ENCODE data around the gene SLC28A1. TPM values are rescaled to one million over a fixed set of nuclear protein-coding genes. Genes with fewer than 3 reads are reported as not detected.

SLC28A1 gene
- total RNA-seq, 1 experiment from 2014 or later = not detected

DNA sequence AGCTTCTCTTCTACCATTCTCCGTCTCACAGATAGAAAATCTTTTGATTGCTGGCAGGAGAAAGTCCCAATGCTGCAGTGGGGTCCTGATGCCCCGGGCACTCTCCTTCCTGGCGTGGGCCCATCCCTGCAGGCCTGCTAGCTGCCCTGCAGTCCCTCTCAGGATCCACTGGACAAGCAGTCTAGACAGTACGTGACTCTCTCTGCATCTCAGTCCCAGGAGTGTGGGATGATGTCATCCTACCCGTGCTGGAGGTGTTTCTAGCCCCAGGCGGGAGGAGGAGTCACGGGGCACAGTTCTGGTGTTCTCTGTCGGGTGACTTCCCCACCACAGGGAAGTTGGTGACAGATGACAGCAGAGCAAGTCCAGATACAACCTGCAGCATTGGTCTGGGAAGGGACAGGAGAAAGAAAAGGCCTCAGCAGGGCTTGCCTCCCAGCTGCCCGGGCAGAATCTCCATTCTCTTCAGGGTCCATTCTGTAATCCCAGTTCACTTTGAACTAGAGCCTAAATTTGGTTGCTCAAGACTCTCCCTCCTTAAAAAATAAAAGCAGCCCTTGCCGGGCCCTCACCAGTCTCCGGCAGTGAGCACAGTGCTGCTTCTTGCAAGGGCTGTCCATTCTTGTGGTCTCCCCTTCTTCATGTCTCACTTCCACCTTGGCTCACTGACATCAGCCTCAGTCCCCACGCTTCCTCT, 30.6 kb downstream of the SLC28A1 start:
- H3K27me3 ChIP-seq (ENCODE audit: insufficient read depth, low read length) = no peaks in the 10 kb centered on the region
- peak overlapping the region; percentile 34; the same call in 1 of the 2 replicates for H3K27ac ChIP-seq (ENCODE audit: low read depth, low read length)
- H3K36me3 ChIP-seq (ENCODE audit: control insufficient read depth in 1 of 2, insufficient read depth in 2 of 2, low read length in 2 of 2) = no peaks in the 10 kb centered on the region
- no TSS peak for BruUV-seq (replicated peaks)
- 0 out of 2 replicates have a peak overlapping the region, but pooled peaks have one; percentile 35 for H3K9ac ChIP-seq (ENCODE audit: low read length)
- peaks cover 41 to 44% of the 10 kb centered on the region in 2 experiments for H3K4me1 ChIP-seq (ENCODE audit: control insufficient read depth in 1 of 2, insufficient read depth in 2 of 2, low read length in 2 of 2)
- H3K79me2 ChIP-seq (ENCODE audit: insufficient read depth, low read length) = no peaks in the 10 kb centered on the region
- ChIA-PET CTCF (no interaction called here), RAD21 (ENCODE audit: low non-redundant PET in 1 of 2, low total read pairs in 2 of 2, uncharacterized antibody in 2 of 2, unreplicated experiment in 2 of 2) (no interaction called here), POLR2A (interaction anchor here (1.1 kb wide), 1 partner anchor 284 kb away, joined by 3 read pairs; no protein-coding TSS in a partner anchor)
- no peaks in the 10 kb centered on the region for H3K9me3 ChIP-seq (ENCODE audit: control insufficient read depth in 1 of 2, insufficient read depth in 1 of 2, low read depth in 1 of 2, low read length in 2 of 2)
- H3K4me3 ChIP-seq (replicated peaks in 1 of 2; ENCODE audit: low read depth in 1 of 2, low read length in 2 of 2) = peak overlapping the region in 1 of 2 experiments; percentile 37; a peak in 2 of 4 replicates
- DNase-seq (ENCODE audit: low read depth, low spot score) (peak; percentile 81), ATAC-seq (peak; percentile 93)
- H3K4me2 ChIP-seq (ENCODE audit: low read length) = peak overlapping the region; percentile 75
- intact Hi-C loops (cut with micrococcal nuclease) = no loop called here
- TF ChIP-seq, protein P1, sequence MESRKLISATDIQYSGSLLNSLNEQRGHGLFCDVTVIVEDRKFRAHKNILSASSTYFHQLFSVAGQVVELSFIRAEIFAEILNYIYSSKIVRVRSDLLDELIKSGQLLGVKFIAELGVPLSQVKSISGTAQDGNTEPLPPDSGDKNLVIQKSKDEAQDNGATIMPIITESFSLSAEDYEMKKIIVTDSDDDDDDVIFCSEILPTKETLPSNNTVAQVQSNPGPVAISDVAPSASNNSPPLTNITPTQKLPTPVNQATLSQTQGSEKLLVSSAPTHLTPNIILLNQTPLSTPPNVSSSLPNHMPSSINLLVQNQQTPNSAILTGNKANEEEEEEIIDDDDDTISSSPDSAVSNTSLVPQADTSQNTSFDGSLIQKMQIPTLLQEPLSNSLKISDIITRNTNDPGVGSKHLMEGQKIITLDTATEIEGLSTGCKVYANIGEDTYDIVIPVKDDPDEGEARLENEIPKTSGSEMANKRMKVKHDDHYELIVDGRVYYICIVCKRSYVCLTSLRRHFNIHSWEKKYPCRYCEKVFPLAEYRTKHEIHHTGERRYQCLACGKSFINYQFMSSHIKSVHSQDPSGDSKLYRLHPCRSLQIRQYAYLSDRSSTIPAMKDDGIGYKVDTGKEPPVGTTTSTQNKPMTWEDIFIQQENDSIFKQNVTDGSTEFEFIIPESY (IDR thresholded peaks at IDR 0.05; ENCODE audit: extremely low read depth, insufficient replicate concordance, low read length) = no peak
- TF ChIP-seq POLR2AphosphoS5 (IDR thresholded peaks at IDR 0.05; ENCODE audit: low read depth, low read length) = peak; percentile 65; the same call in 1 of the 2 replicates
- peak; percentile 25 for TF ChIP-seq YY1 (IDR thresholded peaks at IDR 0.05; ENCODE audit: extremely low read depth, insufficient replicate concordance, low read depth, low read length)
- peak overlapping the region; percentile 71 for H2AFZ ChIP-seq (ENCODE audit: low read depth, low read length, poor library complexity, severe bottlenecking)
- no peaks in the 10 kb centered on the region for H3K9me2 ChIP-seq (ENCODE audit: insufficient read depth)
- H4K20me1 ChIP-seq (ENCODE audit: insufficient read depth) = no peaks in the 10 kb centered on the region

DNA sequence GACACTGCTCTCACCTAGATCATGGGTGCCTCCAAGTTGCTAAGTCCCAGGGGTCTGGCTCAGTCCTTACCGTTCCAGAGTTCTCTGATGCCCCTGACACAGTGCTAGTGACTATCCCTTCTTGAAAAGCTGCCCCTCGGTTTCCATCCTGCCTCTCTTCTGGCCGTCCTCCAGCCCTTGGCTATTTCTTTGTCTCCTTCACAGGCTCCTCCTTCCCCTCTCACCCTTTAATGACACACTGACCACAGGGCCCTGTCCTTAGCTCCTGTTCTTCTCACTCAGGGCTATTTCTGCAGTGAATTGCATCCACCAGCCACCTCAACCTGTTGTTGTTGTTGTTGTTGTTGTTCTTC, 31.1 kb downstream of the SLC28A1 start:
- Histone ChIP-seq H3K9me2 (ENCODE audit: insufficient read depth) (no peaks in the 10 kb centered on the region), H3K4me1 (ENCODE audit: control insufficient read depth in 1 of 2, insufficient read depth in 2 of 2, low read length in 2 of 2) (peaks cover 40 to 44% of the 10 kb centered on the region in 2 experiments), H3K9me3 (ENCODE audit: control insufficient read depth in 1 of 2, insufficient read depth in 1 of 2, low read depth in 1 of 2, low read length in 2 of 2) (no peaks in the 10 kb centered on the region), H3K79me2 (ENCODE audit: insufficient read depth, low read length) (no peaks in the 10 kb centered on the region), H3K36me3 (ENCODE audit: control insufficient read depth in 1 of 2, insufficient read depth in 2 of 2, low read length in 2 of 2) (no peaks in the 10 kb centered on the region), H3K27me3 (ENCODE audit: insufficient read depth, low read length) (no peaks in the 10 kb centered on the region), H3K27ac (ENCODE audit: low read depth, low read length) (peak overlapping the region; percentile 34; the same call in 1 of the 2 replicates), H4K20me1 (ENCODE audit: insufficient read depth) (no peaks in the 10 kb centered on the region), H3K4me2 (ENCODE audit: low read length) (peak overlapping the region; percentile 75), H3K9ac (ENCODE audit: low read length) (no peak overlapping the region), H3K4me3 (replicated peaks in 1 of 2; ENCODE audit: low read depth in 1 of 2, low read length in 2 of 2) (no peak overlapping the region), H2AFZ (ENCODE audit: low read depth, low read length, poor library complexity, severe bottlenecking) (peak overlapping the region; percentile 71)
- ChIA-PET RAD21 (ENCODE audit: low non-redundant PET in 1 of 2, low total read pairs in 2 of 2, uncharacterized antibody in 2 of 2, unreplicated experiment in 2 of 2) (no interaction called here), CTCF (no interaction called here), POLR2A (no interaction called here)
- ATAC-seq = no peak
- intact Hi-C loops (cut with micrococcal nuclease) = no loop called here
- no peak for DNase-seq (ENCODE audit: low read depth, low spot score)
- no TSS peak for BruUV-seq (replicated peaks)
- TF ChIP-seq JUND (IDR thresholded peaks at IDR 0.05) = no peak
- TF ChIP-seq ZNF274 (IDR thresholded peaks at IDR 0.05; ENCODE audit: low read depth, low read length) = no peak
- TF ChIP-seq, protein P2, sequence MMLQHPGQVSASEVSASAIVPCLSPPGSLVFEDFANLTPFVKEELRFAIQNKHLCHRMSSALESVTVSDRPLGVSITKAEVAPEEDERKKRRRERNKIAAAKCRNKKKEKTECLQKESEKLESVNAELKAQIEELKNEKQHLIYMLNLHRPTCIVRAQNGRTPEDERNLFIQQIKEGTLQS (IDR thresholded peaks at IDR 0.05) = no peak
- TF ChIP-seq TCF7L2 (IDR thresholded peaks at IDR 0.05; ENCODE audit: borderline replicate concordance, extremely low read depth, insufficient read depth, insufficient read length) = no peak
- TF ChIP-seq SRF (IDR thresholded peaks at IDR 0.05; ENCODE audit: low read depth) = no peak
- TF ChIP-seq, protein P3, sequence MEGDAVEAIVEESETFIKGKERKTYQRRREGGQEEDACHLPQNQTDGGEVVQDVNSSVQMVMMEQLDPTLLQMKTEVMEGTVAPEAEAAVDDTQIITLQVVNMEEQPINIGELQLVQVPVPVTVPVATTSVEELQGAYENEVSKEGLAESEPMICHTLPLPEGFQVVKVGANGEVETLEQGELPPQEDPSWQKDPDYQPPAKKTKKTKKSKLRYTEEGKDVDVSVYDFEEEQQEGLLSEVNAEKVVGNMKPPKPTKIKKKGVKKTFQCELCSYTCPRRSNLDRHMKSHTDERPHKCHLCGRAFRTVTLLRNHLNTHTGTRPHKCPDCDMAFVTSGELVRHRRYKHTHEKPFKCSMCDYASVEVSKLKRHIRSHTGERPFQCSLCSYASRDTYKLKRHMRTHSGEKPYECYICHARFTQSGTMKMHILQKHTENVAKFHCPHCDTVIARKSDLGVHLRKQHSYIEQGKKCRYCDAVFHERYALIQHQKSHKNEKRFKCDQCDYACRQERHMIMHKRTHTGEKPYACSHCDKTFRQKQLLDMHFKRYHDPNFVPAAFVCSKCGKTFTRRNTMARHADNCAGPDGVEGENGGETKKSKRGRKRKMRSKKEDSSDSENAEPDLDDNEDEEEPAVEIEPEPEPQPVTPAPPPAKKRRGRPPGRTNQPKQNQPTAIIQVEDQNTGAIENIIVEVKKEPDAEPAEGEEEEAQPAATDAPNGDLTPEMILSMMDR (IDR thresholded peaks at IDR 0.05 in 2 of 3, conservative IDR thresholded peaks at IDR 0.05 in 1 of 3; ENCODE audit: borderline replicate concordance in 1 of 3, insufficient read depth in 1 of 3, low read depth in 2 of 3, low read length in 2 of 3) = no peak
- TF ChIP-seq SP1 (IDR thresholded peaks at IDR 0.05; ENCODE audit: low read depth) = no peak
- TF ChIP-seq, protein P4, sequence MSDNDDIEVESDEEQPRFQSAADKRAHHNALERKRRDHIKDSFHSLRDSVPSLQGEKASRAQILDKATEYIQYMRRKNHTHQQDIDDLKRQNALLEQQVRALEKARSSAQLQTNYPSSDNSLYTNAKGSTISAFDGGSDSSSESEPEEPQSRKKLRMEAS (IDR thresholded peaks at IDR 0.05) = no peak
- TF ChIP-seq EGR1 (IDR thresholded peaks at IDR 0.05; ENCODE audit: low read depth) = no peak
- no peak for TF ChIP-seq EZH2phosphoT487 (IDR thresholded peaks at IDR 0.05; ENCODE audit: borderline replicate concordance)
- no peak for TF ChIP-seq POLR2AphosphoS5 (IDR thresholded peaks at IDR 0.05; ENCODE audit: low read depth, low read length)
- no peak for TF ChIP-seq ZFX (IDR thresholded peaks at IDR 0.05)
- no peak for TF ChIP-seq RAD21 (IDR thresholded peaks at IDR 0.05; ENCODE audit: low read depth)
